Right hindlimb (tissue), 1 donor: ENCODE measurements around the gene SSTR5.
"Not testable (repeated sequence)": the region's sequence is repeated elsewhere in the genome, so short reads cannot be mapped to it uniquely, and the experiment has no call there.

ENCODE experiments used
- DNase-seq: peaks from one replicate; pipeline ENCODE4 v3.0.0-alpha.2; 2018

The SSTR5 gene

GRCh38 chr16:1076801-1077576 lies 4.4 kb downstream of the SSTR5 start:
- DNase-seq, result no peak

- DNase-seq, result no peak
Observed at GRCh38 chr16:1077877-1078578, 5.5 kb downstream of the SSTR5 start.

- no peak for DNase-seq
Observed at GRCh38 chr16:1078579-1079021, 6.1 kb downstream of the SSTR5 start.

GRCh38 chr16:1079341-1079740 lies 6.8 kb downstream of the SSTR5 start:
- no peak for DNase-seq

- DNase-seq, result no peak
Observed at GRCh38 chr16:1079786-1080525, 7.4 kb downstream of the SSTR5 start.

- DNase-seq, result no peak
Observed at GRCh38 chr16:1080801-1081733, 8.5 kb downstream of the SSTR5 start.

GRCh38 chr16:1081734-1082265 lies 9.3 kb downstream of the SSTR5 start:
- no peak for DNase-seq

GRCh38 chr16:1082266-1082951 lies 9.9 kb downstream of the SSTR5 start:
- no peak for DNase-seq

GRCh38 chr16:1082952-1083675 lies 10.6 kb downstream of the SSTR5 start:
- no peak for DNase-seq

GRCh38 chr16:1084971-1085370 lies 12.4 kb downstream of the SSTR5 start:
- no peak for DNase-seq

- not testable (repeated sequence) for DNase-seq
Observed at GRCh38 chr16:1086443-1086842, 13.9 kb downstream of the SSTR5 start.

- no peak for DNase-seq
Observed at GRCh38 chr16:1088295-1089170, 16.0 kb downstream of the SSTR5 start.

- DNase-seq, result no peak
Observed at GRCh38 chr16:1089439-1089821, 16.9 kb downstream of the SSTR5 start.

- DNase-seq, result peak; percentile 57
Observed at GRCh38 chr16:1089822-1090619, 17.5 kb downstream of the SSTR5 start.

- DNase-seq, result no peak
Observed at GRCh38 chr16:1090620-1091587, 18.4 kb downstream of the SSTR5 start.

- no peak for DNase-seq
Observed at GRCh38 chr16:1091992-1092552, 19.5 kb downstream of the SSTR5 start.

- DNase-seq, result not testable (repeated sequence)
Observed at GRCh38 chr16:1092685-1093283, 20.2 kb downstream of the SSTR5 start.
